NOMO-1 (cell line): ENCODE data around the gene LPCAT1.
"Not testable (repeated sequence)": the region's sequence is repeated elsewhere in the genome, so short reads cannot be mapped to it uniquely, and the experiment has no call there.

Experiments used
- DNase-seq, 2 experiments: peaks; one replicate each; lab custom pipeline; 2025; ENCODE audit not compliant: unreplicated experiment in 2 of 2; lab: John Stamatoyannopoulos, UW

Gene LPCAT1

GRCh38 chr5:1468629-1469527 is 54.9 kb downstream of the LPCAT1 start:
- DNase-seq, result no peak

GRCh38 chr5:1468247-1468612 is 55.5 kb downstream of the LPCAT1 start:
- no peak for DNase-seq

GRCh38 chr5:1467341-1468246 is 56.2 kb downstream of the LPCAT1 start:
- no peak for DNase-seq

- no peak for DNase-seq
These were observed 57.0 kb downstream of the LPCAT1 start for GRCh38 chr5:1466631-1467265.

- DNase-seq, result no peak
These were observed 57.7 kb downstream of the LPCAT1 start for GRCh38 chr5:1465966-1466471.

GRCh38 chr5:1465117-1465516 is 58.6 kb downstream of the LPCAT1 start:
- DNase-seq, result no peak

GRCh38 chr5:1464511-1464910 is 59.2 kb downstream of the LPCAT1 start:
- DNase-seq, result no peak

- no peak for DNase-seq
These were observed 59.7 kb downstream of the LPCAT1 start for GRCh38 chr5:1464096-1464446.

- no peak for DNase-seq
These were observed 60.2 kb downstream of the LPCAT1 start for GRCh38 chr5:1463326-1464095.

- no peak for DNase-seq
These were observed 61.4 kb downstream of the LPCAT1 start for GRCh38 chr5:1462358-1462757.

- DNase-seq, result no peak
These were observed 62.4 kb downstream of the LPCAT1 start for GRCh38 chr5:1461396-1461795.

- no peak for DNase-seq
These were observed 63.6 kb downstream of the LPCAT1 start for GRCh38 chr5:1460054-1460682.

GRCh38 chr5:1459435-1459834 is 64.3 kb downstream of the LPCAT1 start:
- not testable (repeated sequence) for DNase-seq

GRCh38 chr5:1456110-1456881 is 67.5 kb downstream of the LPCAT1 start:
- not testable (repeated sequence) for DNase-seq

- DNase-seq, result no peak
These were observed 70.1 kb downstream of the LPCAT1 start for GRCh38 chr5:1453613-1454012.

- DNase-seq, result no peak
These were observed 74.6 kb downstream of the LPCAT1 start for GRCh38 chr5:1449081-1449630.

GRCh38 chr5:1448511-1449011 is 75.2 kb downstream of the LPCAT1 start:
- DNase-seq, result no peak

- no peak for DNase-seq
These were observed 75.9 kb downstream of the LPCAT1 start for GRCh38 chr5:1447671-1448361.
